ENCODE data around the gene SLC22A9. TPM values are rescaled to one million over a fixed set of nuclear protein-coding genes. Genes with fewer than 3 reads are reported as not detected.
"Not testable (repeated sequence)": the region's sequence is repeated elsewhere in the genome, so short reads cannot be mapped to it uniquely, and the experiment has no call there.

SLC22A9 gene
- total RNA-seq, 1 donor from 2014 or later: not detected

DNA sequence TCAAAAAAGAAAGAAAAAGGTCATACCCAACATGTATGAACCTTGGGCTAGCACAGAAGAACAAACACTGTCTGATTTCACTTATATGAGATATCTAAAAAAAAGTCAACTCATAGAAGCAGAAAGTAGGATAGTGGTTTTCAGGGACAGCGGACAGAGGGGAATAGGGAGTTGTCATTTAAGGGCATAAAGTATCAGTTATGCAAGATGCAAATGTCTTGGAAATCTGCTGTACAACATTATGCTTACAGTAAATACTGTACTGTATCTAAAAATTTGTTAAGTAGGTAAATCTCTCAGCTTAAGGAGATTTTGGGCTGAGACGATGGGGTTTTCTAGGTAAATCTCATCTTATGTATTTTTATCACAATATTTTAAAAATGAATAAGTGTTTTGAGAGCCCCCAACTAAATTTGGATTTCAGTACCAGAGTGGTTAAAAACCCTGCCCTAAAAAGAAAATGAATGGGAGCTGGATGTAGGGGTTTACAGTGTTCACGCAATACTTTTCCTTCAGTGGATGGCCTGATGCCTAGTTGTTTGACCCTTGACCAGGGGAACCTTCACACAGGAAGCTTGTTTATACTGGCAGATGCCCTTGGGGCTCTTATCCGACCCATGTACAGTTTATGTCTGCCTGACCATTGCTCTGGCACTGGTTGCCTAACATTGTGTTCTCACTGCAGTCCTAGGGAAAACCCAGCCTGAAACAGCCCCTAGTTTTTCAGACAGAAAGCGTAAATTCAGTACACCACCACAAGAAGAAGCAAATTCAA is 34.8 kb downstream of the SLC22A9 start:
- peaks cover 19% of the 10 kb centered on the region for H3K27me3 Mint-ChIP-seq (ENCODE audit: insufficient read depth)

GRCh38 chr11:63405114-63405513 is 35.5 kb downstream of the SLC22A9 start:
- Mint-ChIP-seq H3K4me3 (no peak overlapping the region), H3K9me3 (no peaks in the 10 kb centered on the region), H3K4me1 (ENCODE audit: low read depth) (no peaks in the 10 kb centered on the region), H3K27ac (no peak overlapping the region), H3K27me3 (ENCODE audit: insufficient read depth) (peaks cover 16% of the 10 kb centered on the region), H3K36me3 (ENCODE audit: low read depth) (no peaks in the 10 kb centered on the region)
- no peak for DNase-seq (ENCODE audit: low spot score)
- intact Hi-C loops (cut with micrococcal nuclease): no loop called here

More for the DNA sequence above, 34.8 kb downstream of the SLC22A9 start:
- Mint-ChIP-seq H3K36me3 (ENCODE audit: low read depth) (no peaks in the 10 kb centered on the region), H3K4me1 (ENCODE audit: low read depth) (no peaks in the 10 kb centered on the region), H3K27ac (no peak overlapping the region), H3K9me3 (no peaks in the 10 kb centered on the region), H3K4me3 (no peak overlapping the region)
- DNase-seq (ENCODE audit: low spot score): no peak
- intact Hi-C loops (cut with micrococcal nuclease): no loop called here

DNA sequence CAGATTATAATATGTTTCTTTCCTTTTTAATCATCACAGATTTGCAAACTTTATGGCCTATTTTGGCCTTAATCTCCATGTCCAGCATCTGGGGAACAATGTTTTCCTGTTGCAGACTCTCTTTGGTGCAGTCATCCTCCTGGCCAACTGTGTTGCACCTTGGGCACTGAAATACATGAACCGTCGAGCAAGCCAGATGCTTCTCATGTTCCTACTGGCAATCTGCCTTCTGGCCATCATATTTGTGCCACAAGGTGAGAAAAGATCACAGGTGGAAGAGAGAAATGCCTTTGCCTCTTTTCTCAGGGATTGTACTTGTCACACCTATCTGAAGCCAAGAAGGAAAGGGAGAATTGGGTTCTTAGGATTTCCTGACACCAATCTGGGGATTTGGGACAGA is 36.9 kb downstream of the SLC22A9 start:
- Mint-ChIP-seq H3K27me3 (ENCODE audit: insufficient read depth) (peaks cover 18% of the 10 kb centered on the region), H3K4me3 (no peak overlapping the region), H3K36me3 (ENCODE audit: low read depth) (no peaks in the 10 kb centered on the region), H3K4me1 (ENCODE audit: low read depth) (no peaks in the 10 kb centered on the region), H3K9me3 (no peaks in the 10 kb centered on the region), H3K27ac (no peak overlapping the region)
- intact Hi-C loops (cut with micrococcal nuclease): no loop called here
- no peak for DNase-seq (ENCODE audit: low spot score)

DNA sequence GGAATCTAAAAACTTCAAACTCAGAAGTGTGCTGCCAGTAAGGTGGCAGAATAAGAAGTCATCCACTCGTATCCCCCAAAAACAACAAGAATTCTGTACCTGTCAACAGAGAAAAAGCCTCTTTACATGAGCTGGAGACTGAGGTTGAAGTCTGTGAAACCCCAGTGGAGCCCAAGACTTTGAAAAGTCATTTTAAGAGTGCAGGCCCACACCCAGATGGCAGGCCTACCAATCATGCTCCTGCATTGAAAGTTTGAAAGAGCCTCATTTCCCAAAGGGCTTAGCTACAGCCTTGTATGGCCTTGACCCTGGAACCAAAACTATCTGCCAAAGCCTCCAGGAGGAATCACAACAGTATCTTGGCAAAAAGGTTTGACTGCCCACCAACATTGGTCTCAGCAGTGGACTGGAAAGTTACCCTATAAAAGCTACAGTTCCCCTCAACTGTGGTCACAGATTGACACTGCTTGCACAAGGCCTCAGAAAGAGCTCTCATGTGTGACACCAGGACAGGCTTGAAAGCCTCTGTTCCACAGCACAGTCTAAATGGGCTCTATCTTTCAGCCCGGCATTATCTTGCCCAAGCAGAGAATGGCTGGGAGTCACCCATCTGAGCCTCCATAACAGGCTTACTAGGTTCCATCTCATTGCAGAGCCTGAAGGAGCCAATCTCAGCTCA is 47.7 kb downstream of the SLC22A9 start:
- Mint-ChIP-seq H3K9me3 (no peaks in the 10 kb centered on the region), H3K27ac (no peak overlapping the region), H3K4me1 (ENCODE audit: low read depth) (no peaks in the 10 kb centered on the region), H3K4me3 (no peak overlapping the region), H3K27me3 (ENCODE audit: insufficient read depth) (peaks cover 12% of the 10 kb centered on the region), H3K36me3 (ENCODE audit: low read depth) (no peaks in the 10 kb centered on the region)
- intact Hi-C loops (cut with micrococcal nuclease): no loop called here
- no peak for DNase-seq (ENCODE audit: low spot score)

- intact Hi-C loops (cut with micrococcal nuclease): no loop called here
- no peaks in the 10 kb centered on the region for H3K36me3 Mint-ChIP-seq (ENCODE audit: low read depth)
- H3K4me1 Mint-ChIP-seq (ENCODE audit: low read depth): no peaks in the 10 kb centered on the region
Observed at GRCh38 chr11:63427971-63428508, 58.5 kb downstream of the SLC22A9 start.

DNA sequence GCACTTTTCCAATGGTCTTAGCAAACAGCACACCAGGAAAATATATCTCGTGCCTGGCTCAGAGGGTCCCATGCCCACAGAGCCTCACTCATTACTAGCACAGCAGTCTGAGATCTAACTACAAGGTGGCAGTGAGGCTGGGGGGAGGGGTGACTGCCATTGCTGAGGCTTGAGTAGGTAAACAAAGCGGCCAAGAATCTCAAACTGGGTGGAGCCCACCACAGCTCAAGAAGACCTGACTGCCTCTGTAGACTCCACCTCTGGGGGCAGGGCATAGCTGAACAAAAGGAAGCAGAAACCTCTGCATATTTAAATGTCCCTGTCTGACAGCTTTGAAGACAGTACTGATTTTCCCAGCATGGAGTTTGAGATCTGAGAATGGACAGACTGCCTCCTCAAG is 61.1 kb downstream of the SLC22A9 start:
- H3K27me3 Mint-ChIP-seq (ENCODE audit: insufficient read depth); H3K36me3 Mint-ChIP-seq (ENCODE audit: low read depth); intact Hi-C loops (cut with micrococcal nuclease); H3K9me3 Mint-ChIP-seq; H3K27ac Mint-ChIP-seq; H3K4me3 Mint-ChIP-seq; DNase-seq (ENCODE audit: low spot score); H3K4me1 Mint-ChIP-seq (ENCODE audit: low read depth): not testable (repeated sequence)

More at GRCh38 chr11:63427971-63428508, 58.5 kb downstream of the SLC22A9 start:
- no peaks in the 10 kb centered on the region for H3K27me3 Mint-ChIP-seq (ENCODE audit: insufficient read depth)
- H3K9me3 Mint-ChIP-seq: no peaks in the 10 kb centered on the region
- no peak for DNase-seq (ENCODE audit: low spot score)
- no peak overlapping the region for H3K27ac Mint-ChIP-seq
- no peak overlapping the region for H3K4me3 Mint-ChIP-seq

DNA sequence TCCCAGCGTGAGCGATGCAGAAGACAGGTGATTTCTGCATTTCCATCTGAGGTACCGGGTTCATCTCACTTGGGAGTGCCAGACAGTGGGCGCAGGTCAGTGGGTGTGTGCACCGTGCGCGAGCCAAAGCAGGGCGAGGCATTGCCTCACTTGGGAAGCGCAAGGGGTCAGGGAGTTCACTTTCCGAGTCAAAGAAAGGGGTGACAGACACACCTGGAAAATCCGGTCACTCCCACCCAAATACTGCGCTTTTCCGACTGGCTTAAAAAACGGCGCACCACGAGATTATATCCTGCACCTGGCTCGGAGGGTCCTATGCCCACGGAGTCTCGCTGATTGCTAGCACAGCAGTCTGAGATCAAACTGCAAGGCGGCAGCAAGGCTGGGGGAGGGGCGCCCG is 65.8 kb downstream of the SLC22A9 start:
- H3K36me3 Mint-ChIP-seq (ENCODE audit: low read depth); intact Hi-C loops (cut with micrococcal nuclease); H3K27ac Mint-ChIP-seq; H3K9me3 Mint-ChIP-seq; DNase-seq (ENCODE audit: low spot score); H3K4me1 Mint-ChIP-seq (ENCODE audit: low read depth); H3K4me3 Mint-ChIP-seq; H3K27me3 Mint-ChIP-seq (ENCODE audit: insufficient read depth): not testable (repeated sequence)

- H3K27me3 Mint-ChIP-seq (ENCODE audit: insufficient read depth); H3K9me3 Mint-ChIP-seq; H3K4me1 Mint-ChIP-seq (ENCODE audit: low read depth); DNase-seq (ENCODE audit: low spot score); intact Hi-C loops (cut with micrococcal nuclease); H3K36me3 Mint-ChIP-seq (ENCODE audit: low read depth); H3K27ac Mint-ChIP-seq; H3K4me3 Mint-ChIP-seq: not testable (repeated sequence)
Observed at GRCh38 chr11:63435831-63436230, 66.2 kb downstream of the SLC22A9 start.

- Mint-ChIP-seq H3K27ac (no peak overlapping the region), H3K4me1 (ENCODE audit: low read depth) (peaks cover 21% of the 10 kb centered on the region), H3K27me3 (ENCODE audit: insufficient read depth) (peaks cover 7% of the 10 kb centered on the region), H3K36me3 (ENCODE audit: low read depth) (peaks cover 1% of the 10 kb centered on the region), H3K4me3 (no peak overlapping the region), H3K9me3 (no peaks in the 10 kb centered on the region)
- intact Hi-C loops (cut with micrococcal nuclease): no loop called here
- no peak for DNase-seq (ENCODE audit: low spot score)
Observed at GRCh38 chr11:63443714-63444113, 74.1 kb downstream of the SLC22A9 start.

DNA sequence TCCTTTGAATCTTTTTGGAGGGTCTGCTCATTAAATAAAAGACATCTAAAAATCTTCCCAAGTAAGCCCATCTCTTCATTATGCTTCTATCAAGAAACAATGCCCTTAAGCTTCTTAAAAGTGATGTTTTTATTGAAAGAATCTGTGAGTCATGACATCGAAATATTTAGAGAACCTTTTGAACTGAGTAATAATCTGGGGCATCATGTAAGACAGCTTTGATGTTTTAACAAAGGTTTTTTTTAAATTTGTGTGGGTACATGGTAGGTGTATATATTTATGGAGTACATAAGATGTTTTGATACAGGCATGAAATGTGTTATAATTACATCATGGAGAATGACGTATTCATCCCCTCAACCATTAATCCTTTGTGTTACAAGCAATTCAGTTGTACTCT is 74.6 kb downstream of the SLC22A9 start:
- Mint-ChIP-seq H3K4me1 (ENCODE audit: low read depth) (peaks cover 21% of the 10 kb centered on the region), H3K9me3 (no peaks in the 10 kb centered on the region), H3K27me3 (ENCODE audit: insufficient read depth) (peaks cover 7% of the 10 kb centered on the region)

DNA sequence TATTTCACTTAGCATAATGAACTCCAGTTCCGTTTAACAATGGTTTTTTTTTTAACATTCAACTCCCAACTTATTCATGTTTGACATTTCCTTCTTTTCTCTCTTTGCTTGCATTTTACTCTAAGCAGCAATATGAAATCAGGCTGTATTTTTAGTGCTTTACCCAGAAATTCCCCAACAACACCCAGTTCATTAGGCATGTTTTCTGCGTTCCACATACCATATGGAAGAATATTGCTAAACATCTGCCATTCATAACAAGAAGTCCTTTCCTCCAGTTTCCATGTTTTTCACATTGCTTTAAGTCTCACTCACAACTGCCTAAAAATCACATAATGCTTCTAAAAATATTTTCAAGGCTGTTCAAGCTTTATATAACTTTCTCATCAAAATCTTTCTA is 75.5 kb downstream of the SLC22A9 start:
- intact Hi-C loops (cut with micrococcal nuclease): no loop called here
- Mint-ChIP-seq H3K9me3 (no peaks in the 10 kb centered on the region), H3K36me3 (ENCODE audit: low read depth) (peaks cover 1% of the 10 kb centered on the region), H3K27me3 (ENCODE audit: insufficient read depth) (peaks cover 7% of the 10 kb centered on the region), H3K4me1 (ENCODE audit: low read depth) (peaks cover 21% of the 10 kb centered on the region), H3K4me3 (no peak overlapping the region), H3K27ac (no peak overlapping the region)
- no peak for DNase-seq (ENCODE audit: low spot score)

More for the DNA sequence above, 74.6 kb downstream of the SLC22A9 start:
- DNase-seq (ENCODE audit: low spot score): no peak
- H3K36me3 Mint-ChIP-seq (ENCODE audit: low read depth): peaks cover 1% of the 10 kb centered on the region
- intact Hi-C loops (cut with micrococcal nuclease): no loop called here
- H3K4me3 Mint-ChIP-seq: no peak overlapping the region
- no peak overlapping the region for H3K27ac Mint-ChIP-seq

- no peak overlapping the region for H3K27ac Mint-ChIP-seq
- peaks cover 1% of the 10 kb centered on the region for H3K36me3 Mint-ChIP-seq (ENCODE audit: low read depth)
- no peaks in the 10 kb centered on the region for H3K9me3 Mint-ChIP-seq
- intact Hi-C loops (cut with micrococcal nuclease): no loop called here
- H3K4me1 Mint-ChIP-seq (ENCODE audit: low read depth): peaks cover 21% of the 10 kb centered on the region
- no peak overlapping the region for H3K4me3 Mint-ChIP-seq
- no peak for DNase-seq (ENCODE audit: low spot score)
- H3K27me3 Mint-ChIP-seq (ENCODE audit: insufficient read depth): peaks cover 10% of the 10 kb centered on the region
Observed at GRCh38 chr11:63445720-63446119, 76.1 kb downstream of the SLC22A9 start.

GRCh38 chr11:63448646-63449045 is 79.1 kb downstream of the SLC22A9 start:
- Mint-ChIP-seq H3K9me3 (no peaks in the 10 kb centered on the region), H3K36me3 (ENCODE audit: low read depth) (peaks cover 1% of the 10 kb centered on the region), H3K4me3 (no peak overlapping the region), H3K27me3 (ENCODE audit: insufficient read depth) (peaks cover 9% of the 10 kb centered on the region), H3K4me1 (ENCODE audit: low read depth) (peaks cover 18% of the 10 kb centered on the region), H3K27ac (no peak overlapping the region)
- DNase-seq (ENCODE audit: low spot score): no peak
- intact Hi-C loops (cut with micrococcal nuclease): no loop called here
